ENCODE data around the gene NAA15.
"Not testable (repeated sequence)": the region's sequence is repeated elsewhere in the genome, so short reads cannot be mapped to it uniquely, and the experiment has no call there.

NAA15 gene

GRCh38 chr4:139367421-139368090 lies 66.3 kb downstream of the NAA15 start:
- no peak for DNase-seq (ENCODE audit: low read depth)

DNA sequence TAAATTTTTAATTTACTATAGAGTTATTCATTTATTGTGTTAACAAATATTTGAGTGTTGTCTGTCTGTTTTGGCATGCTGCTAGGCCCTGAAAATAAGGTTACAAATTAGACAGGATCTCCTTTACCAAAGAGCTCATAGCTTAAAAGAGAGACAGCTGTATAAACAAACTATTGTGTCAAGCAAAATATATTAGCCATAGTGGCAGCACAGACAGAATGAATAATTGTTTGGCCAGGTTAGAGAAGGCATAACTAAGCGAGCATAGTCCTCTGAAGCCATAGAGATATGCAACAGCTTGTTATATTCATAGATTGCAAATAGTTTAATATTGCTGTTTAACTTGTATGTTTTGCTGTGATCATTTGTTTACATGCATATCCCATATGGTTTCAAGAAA lies 67.7 kb downstream of the NAA15 start:
- DNase-seq (ENCODE audit: low read depth): no peak

GRCh38 chr4:139374251-139374650 lies 72.9 kb downstream of the NAA15 start:
- DNase-seq (ENCODE audit: low read depth): no peak

- DNase-seq (ENCODE audit: low read depth): no peak
These were observed 85.1 kb downstream of the NAA15 start for GRCh38 chr4:139386421-139386820.

DNA sequence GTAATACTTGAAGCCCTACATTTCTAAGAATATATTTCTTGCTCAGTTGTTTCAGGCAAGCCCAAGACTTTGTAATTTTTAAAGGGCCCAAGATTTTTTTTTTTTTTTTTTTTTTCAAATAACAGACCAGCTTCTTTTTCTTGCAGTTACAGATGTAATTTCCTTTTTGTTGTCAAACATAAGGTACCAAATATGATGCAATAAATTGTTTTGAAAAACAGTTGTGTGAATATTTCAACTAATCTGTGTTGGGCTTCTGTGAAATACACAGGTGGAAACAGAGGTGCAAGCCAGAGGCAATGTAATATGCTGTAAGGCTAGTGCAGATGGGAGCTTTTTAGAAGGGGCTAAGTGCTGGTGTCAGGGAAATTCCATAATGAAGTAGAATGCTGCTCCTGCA lies 87.8 kb downstream of the NAA15 start:
- no peak for DNase-seq (ENCODE audit: low read depth)

DNA sequence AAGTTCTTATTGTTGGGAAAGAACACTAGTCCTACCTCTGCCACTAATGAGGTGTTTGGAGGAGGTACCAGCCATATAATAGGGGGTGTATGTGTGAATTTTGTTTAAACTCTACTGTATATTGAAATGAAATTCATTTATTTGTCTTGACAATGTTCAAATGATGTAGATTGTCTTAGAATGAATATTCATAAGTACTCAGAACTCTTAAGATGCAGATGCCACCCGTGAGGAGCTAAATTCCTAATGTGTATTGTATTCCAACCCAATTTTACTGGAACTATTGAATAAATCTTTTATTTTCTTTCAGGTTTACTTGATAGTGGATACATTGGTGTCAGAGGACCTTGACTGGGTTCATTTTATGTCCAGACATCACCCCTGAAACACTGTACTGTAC lies 88.7 kb downstream of the NAA15 start:
- DNase-seq (ENCODE audit: low read depth): no peak

- DNase-seq (ENCODE audit: low read depth): no peak
These were observed 90.4 kb downstream of the NAA15 start for GRCh38 chr4:139391731-139392130.

- DNase-seq (ENCODE audit: low read depth): no peak
These were observed 91.5 kb downstream of the NAA15 start for GRCh38 chr4:139392797-139393196.

GRCh38 chr4:139401368-139401767 lies 100.1 kb downstream of the NAA15 start:
- DNase-seq (ENCODE audit: low read depth): no peak

- DNase-seq (ENCODE audit: low read depth): no peak
These were observed 101.1 kb downstream of the NAA15 start for GRCh38 chr4:139402436-139402835.

DNA sequence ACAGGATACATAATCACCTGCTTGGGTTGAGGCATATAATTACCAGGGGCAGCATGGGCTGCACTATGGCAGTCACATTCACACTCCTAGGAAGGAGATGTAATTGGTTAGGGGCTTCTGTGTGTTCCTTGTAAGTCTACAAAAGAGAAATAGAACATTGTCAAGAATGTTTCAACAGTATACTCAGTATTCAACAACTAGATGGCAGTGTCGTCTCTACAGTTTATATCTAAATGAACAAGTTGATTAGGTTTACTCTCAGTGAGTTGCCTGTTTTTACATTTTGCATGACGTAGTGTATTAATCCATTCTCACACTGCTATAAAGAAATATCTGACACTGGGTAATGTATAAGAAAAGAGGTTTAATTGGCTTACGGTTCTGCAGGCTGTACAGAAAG lies 102.2 kb downstream of the NAA15 start:
- no peak for DNase-seq (ENCODE audit: low read depth)

GRCh38 chr4:139410312-139410711 lies 109.0 kb downstream of the NAA15 start:
- DNase-seq (ENCODE audit: low read depth): no peak

- DNase-seq (ENCODE audit: low read depth): not testable (repeated sequence)
These were observed 113.4 kb downstream of the NAA15 start for GRCh38 chr4:139414671-139415210.

DNA sequence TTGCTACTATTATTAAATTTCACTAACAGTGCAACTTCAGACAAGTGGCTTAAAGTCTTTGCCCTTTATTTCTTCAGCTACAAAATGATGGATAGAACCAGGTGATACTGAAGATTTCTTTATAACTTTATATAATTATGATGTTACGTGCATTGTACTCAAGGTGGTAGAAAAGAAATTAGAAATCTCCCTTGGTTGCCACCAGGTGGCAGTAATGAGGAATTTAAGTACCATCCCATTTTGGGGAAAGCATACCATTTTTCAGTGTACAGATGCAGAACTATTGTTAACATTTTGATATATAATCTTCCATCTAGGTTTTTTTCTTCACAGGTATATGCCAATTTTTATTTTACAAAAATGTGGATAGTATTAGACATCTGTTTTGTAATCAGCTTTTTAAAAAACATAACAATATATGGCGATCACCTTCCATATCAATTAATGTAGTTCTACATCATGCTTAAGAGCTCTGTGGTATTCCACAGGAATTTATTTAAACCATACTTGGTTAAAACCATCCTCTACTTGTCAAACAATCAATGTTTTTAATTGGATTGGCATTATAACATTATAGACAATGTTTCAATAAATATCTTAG lies 114.9 kb downstream of the NAA15 start:
- no peak for DNase-seq (ENCODE audit: low read depth)

DNA sequence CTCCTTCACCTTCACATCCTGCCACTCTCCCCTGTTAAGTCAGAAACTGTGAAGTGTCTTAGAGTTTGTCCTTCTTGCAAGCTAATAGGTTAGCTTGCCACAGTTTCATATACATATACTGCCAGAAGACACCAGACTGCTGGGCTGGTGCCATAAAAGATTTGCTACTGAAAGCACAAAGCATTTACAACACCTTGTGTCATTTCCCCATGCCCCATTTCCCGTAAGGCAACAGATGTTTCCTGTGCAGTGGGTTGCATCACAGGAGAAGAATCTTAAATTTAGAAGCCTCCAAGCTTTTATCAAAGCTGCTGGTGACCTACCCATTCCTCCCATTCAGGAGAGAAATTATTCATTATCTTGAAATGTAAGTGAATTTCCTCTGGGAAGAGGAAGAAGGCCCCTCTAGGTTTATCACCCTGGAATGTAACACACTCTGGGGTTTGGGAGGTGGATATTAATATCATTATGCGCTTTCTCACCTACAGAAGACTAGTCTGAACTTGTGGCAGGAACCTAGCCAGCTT lies 118.1 kb downstream of the NAA15 start:
- DNase-seq (ENCODE audit: low read depth): no peak

DNA sequence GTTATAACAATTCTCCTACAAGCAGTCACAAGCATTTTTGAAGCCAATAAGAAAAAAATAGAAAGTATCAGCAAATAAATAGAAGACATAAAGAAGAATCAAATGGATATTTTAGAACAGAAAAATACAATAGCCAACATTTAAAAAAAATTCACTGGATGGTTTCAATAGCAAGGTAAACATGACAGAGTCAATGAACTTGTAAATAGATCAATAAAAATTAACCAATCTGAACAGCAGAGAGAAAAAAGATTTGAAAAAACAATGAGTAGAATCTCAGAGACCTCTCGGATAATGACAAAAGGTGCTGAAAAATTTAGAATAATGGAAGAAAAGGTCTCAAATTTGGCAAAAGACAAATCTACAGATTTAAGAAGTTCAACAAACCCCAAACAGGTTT lies 119.3 kb downstream of the NAA15 start:
- no peak for DNase-seq (ENCODE audit: low read depth)

GRCh38 chr4:139436122-139436521 lies 134.8 kb downstream of the NAA15 start:
- no peak for DNase-seq (ENCODE audit: low read depth)

DNA sequence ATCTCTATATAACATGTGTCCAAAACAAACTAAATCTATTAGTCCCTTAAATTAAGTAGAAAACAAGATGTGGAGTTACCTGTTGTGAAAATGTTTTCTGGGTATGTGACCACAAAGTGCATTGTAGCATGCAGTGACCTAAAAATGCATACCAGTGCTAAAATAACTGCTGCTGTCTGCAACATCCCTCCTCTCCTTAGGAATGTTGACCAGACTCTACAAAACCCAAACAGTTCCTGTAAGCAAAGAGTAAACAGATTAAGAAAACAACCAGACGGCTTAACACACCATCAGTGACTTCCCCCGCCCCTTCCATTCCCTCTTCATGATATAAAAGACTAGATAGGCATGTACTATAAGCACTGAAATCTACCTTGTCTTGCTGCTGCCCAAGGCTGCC lies 136.8 kb downstream of the NAA15 start:
- no peak for DNase-seq (ENCODE audit: low read depth)

GRCh38 chr4:139441029-139441428 lies 139.7 kb downstream of the NAA15 start:
- no peak for DNase-seq (ENCODE audit: low read depth)

GRCh38 chr4:139443661-139444060 lies 142.4 kb downstream of the NAA15 start:
- no peak for DNase-seq (ENCODE audit: low read depth)

DNA sequence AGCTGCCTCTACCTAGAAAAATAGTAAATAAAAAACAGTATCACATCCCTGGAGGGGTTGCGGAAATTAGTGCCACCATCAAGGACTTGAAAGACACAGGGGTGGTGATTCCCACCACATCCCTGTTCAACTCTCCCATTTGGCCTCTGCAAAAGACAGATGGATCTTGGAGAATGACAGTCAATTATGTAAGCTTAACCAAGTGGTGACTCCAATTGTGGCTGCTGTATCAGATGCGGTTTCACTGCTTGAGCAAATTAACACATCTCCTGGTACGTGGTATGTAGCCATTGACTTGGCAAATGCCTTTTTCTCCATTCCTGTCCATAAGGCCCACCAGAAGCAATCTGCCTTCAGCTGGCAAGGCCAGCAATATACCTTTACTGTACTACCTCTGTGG lies 143.6 kb downstream of the NAA15 start:
- not testable (repeated sequence) for DNase-seq (ENCODE audit: low read depth)

DNA sequence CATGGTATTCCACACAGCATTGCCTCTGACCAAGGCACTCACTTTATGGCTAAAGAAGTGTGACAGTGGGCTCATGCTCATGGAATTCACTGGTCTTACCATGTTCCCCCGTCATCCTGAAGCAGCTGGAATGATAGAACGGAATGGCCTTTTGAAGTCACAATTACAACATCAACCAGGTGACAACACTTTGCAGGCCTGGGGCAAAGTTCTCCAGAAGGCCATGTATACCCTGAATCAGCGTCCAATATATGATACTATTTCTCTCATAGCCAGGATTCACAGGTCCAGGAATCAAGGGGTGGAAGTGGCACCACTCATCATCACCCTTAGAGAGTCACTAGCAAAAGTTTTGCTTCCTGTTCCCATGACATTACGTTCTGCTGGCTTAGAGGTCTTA lies 145.8 kb downstream of the NAA15 start:
- DNase-seq (ENCODE audit: low read depth): not testable (repeated sequence)

DNA sequence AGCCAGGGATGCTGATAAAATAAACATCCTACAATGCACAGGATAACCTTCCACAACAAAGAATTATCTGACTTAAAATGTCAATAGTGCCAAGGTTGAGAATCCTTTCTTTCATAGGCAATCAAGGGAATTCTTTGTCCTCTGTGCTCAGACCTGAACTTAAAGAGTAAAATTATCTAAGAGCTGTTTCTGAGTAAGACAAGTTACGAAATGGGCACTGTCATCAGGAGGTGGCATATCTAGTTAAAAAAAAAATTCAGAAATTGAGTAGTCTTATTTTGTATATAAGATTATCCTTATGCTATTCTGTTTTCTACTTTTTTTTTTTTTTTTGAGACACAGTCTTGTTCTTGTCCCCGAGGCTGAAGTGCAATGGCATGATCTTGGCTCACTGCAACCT lies 149.3 kb downstream of the NAA15 start:
- no peak for DNase-seq (ENCODE audit: low read depth)

GRCh38 chr4:139451997-139452396 lies 150.7 kb downstream of the NAA15 start:
- DNase-seq (ENCODE audit: low read depth): no peak

Measured in stimulated activated CD8-positive, alpha-beta memory T cell treated with anti-CD3 and anti-CD28 coated beads, Interleukin-15, amount 100 ng/mL, for 1 hour (primary cell).